CMK (cell line): ENCODE data around the gene ARHGAP26.

Source experiments
- DNase-seq: peaks from one replicate; pipeline ENCODE4 v3.0.0-alpha.2; 2010; ENCODE audit warnings: low read depth

ARHGAP26 gene

GRCh38 chr5:143061161-143061945 is 291.2 kb downstream of the ARHGAP26 start:
- no peak for DNase-seq

DNA sequence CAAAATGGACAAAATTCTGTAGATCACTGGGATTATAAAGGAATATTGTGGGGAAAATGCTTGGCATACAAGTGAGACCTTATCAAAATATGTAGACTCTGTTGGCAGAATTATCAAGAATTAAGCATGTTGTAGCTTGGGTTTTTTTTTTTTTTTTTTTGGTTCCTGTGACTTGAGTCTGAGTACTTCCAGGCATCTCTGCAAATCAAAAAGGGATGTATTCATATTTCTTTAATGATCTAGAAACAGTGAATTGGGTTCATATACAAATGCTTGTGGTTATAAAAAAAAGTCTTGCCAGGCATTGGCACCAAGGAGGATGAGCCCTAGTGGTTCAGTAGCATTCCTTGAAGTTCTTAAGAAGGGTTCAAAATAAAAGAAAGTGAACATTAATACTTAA is 292.2 kb downstream of the ARHGAP26 start:
- DNase-seq, result no peak

GRCh38 chr5:143063175-143063970 is 293.2 kb downstream of the ARHGAP26 start:
- DNase-seq, result no peak

DNA sequence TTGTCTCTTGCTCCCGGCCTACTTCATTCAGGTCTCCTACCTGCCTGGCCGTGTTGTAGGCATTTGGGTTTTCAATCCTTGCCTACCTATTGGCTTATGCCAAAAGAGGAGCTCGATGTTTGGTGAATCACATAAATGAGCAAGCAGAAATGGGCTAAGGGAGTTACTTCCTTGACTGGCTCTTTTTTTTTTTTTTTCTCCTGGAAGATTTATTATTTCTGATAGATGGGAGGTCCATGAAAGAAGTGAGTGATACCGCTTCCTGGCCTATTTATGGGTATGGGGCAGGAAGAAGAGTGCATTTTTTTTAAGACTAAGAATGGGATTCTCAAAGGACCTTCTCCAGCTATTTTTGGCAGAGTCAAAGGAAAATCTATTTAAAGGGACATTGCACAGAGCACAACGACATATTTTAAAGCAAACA is 294.1 kb downstream of the ARHGAP26 start:
- no peak for DNase-seq

DNA sequence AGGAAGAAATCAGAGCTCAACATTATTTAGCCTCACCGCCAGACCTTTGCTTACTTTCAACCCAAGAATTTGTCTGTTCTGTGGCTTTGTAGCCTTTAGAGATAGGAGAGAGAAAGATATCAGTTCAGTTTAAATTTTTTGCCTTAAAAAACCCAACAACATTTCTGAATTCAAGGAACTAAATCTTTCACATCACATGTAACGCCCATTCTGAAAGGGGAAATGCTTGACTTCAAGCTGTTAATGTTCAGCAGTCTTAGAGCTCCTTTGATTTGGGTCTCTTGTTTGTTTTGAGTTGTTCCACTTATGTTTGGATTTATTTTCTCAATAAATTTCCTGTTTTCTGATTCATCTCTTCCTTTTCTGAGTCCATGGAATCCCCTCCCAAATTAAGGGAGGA is 294.5 kb downstream of the ARHGAP26 start:
- DNase-seq, result no peak

DNA sequence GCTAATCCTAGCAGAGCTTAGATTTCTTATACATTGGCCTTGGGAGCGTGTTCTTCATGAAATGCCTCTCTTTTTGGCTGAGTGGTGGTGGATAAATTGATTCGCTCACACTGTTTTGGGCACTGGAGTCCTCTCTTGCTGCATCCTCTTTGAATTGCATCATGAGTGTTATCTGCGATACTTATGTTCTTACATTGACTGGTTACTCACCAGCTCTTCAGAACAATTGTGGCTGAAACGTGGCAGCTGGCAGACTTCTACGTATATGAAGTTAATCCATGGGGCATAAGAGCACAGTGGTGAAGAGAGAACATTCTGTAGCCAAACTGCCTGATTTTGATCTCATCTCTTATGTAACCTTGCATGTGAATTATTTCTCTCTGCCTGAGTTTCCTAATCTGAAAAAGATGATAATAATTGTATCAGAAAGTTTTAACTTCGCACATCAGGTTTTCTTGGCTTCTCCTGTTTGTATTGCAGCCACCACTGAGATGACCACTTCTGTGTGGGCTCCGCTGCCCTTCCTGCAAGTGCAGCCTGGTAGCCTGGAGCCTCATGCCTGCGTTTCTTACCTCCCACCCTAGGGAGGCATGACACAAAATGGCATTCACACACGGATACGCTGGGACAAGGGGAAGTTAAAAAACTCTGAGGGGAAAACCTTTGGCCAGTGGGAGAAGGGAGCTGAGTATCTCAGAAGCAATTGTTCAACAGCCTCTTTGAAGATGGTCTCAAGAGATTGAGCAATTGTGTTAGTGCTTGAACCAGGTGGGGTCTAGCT is 295.2 kb downstream of the ARHGAP26 start:
- no peak for DNase-seq

- DNase-seq, result no peak
Measured at GRCh38 chr5:143065996-143066522, 295.9 kb downstream of the ARHGAP26 start.

DNA sequence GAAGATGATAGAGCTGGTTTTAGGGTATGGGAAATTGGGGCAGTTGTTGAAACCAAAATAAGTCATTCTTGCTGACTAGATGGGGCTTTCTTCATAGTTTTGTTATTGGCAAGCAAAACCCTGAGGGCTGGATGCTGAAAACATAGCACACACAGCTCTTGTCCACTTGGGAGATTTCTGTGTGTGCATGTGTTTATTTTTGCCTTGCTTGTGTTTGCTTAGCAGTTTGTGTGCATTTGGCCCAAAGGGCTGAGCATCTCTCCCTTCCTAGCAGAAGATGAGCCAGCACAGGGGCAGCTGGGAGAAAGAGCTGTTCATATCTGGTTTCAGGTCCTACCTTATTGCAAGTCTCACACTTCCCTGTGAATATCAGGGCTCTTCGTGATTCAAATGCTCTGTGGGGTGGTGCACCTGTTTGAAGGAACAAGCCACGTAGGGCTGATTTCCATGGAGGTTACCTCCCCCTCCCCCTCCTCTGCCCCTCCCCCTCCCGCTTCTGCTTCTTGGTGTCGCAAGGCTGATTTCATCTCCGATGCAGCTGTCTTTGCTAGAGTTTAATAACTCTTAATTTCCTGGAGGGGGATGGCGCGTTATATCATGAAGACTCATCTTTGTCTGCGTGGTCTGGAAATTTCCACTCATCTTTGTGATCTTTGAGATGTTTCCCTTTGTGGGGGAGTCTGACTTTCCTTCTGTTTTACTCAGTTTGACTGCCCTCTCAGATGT is 296.5 kb downstream of the ARHGAP26 start:
- DNase-seq, result no peak

GRCh38 chr5:143068712-143069111 is 298.5 kb downstream of the ARHGAP26 start:
- no peak for DNase-seq

DNA sequence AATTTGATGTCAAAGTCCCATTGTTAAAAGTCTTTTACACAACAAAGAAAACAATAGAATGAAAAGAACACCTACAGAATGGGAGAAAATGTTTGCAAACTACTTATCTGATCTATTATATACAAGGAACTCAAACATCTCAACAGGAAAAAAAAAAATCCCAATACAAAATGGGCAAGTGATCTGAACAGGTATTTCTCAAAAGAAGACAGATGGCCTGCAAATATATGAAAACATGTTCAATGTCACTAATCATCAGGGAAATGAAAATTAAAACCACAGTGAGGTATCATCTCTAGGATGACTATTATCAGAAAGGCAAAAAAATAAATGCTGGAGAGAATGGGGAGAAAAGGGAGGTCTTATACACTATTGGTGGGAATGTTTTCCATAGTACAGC is 301.8 kb downstream of the ARHGAP26 start:
- DNase-seq, result no peak

GRCh38 chr5:143072734-143073133 is 302.6 kb downstream of the ARHGAP26 start:
- no peak for DNase-seq

GRCh38 chr5:143073766-143074165 is 303.6 kb downstream of the ARHGAP26 start:
- no peak for DNase-seq

GRCh38 chr5:143074414-143074996 is 304.3 kb downstream of the ARHGAP26 start:
- no peak for DNase-seq

DNA sequence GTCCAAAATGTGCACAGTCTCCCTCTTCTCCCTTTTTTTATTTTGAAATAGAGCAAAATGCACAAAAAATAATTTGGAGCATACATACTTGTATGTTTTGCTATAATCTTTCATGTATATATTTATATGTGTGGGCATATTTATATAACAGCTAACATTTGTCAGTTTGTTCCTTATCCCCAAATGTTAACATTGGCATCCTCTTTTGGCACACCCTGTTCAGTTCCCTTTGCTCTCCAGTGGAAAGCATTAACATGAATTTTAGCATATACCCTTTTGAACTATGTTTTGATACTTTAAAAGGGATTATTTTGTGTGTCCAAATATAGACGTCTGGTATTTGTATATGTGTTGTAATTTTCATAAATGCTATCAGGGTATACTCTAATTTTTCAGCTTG is 306.2 kb downstream of the ARHGAP26 start:
- DNase-seq, result no peak

DNA sequence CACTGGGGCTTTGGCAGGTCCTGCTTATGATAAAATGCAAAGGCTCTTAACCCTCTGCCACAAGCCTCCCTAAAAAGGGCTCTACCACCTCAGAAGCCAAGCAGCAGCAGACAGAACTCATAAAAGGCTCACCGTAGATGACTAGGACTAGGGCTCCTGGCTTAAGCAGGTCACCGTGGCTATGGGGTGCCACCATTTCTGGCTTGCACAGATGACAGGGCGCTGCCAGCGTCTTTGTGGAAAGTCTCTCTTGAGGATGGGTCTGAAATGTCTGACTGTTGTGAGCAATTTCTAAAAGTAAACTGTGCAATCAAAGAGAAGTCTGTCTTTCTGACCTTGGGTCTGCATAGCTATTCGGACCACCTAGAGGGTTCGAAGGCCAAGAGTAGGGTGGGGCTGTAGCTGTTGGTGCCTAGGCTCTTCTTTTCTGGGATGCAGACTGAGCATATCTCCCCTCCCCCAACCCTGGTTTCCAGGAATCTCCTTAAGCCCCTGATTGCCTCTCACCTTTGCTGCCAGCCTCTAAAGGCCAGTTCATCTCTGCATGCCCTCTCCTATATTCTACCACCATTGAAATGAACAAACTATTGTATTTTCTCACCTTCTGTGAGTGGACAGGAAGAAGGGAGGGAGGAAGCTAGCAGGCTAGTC is 307.4 kb downstream of the ARHGAP26 start:
- DNase-seq, result no peak

GRCh38 chr5:143078313-143078712 is 308.1 kb downstream of the ARHGAP26 start:
- DNase-seq, result no peak

- DNase-seq, result no peak
Measured at GRCh38 chr5:143078971-143079370, 308.8 kb downstream of the ARHGAP26 start.

DNA sequence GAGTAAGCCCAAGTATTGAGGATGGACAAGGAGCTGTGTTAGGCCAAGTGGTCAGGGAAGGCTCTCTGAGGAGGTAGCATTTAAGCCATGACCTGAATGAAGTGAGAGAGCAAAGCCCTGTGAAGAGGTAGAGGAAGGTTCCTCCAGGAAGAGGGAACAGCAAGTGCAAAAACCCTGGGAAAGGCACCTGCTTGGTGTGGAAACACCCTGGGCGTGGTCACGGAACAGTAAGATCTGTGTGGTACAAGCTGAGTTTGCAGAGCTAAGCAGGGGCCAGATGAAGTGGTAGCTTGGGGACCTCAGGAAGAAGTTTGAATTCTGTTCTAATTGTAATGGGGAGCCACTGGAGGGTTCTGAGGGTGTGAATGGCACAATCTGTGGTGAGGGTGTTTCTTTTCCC is 310.2 kb downstream of the ARHGAP26 start:
- DNase-seq, result no peak

DNA sequence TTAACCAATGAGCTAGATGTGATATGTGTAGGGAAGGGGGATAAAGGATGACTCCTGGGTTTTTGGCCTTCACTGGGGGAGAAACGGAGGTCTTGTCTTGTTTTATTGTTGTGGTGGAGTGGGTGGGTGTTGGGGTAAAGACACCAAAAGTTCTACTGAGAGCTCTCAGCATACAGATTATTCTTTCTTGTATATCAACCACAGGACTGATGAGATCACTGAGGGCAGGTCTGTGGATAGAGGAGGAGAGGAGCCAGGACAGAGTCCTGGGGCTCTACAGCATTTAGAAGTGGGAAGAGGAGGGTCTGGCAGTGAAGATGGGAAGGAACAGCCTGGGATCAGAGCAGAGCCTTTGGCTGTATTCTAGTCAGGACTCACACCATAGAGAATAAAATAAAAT is 310.8 kb downstream of the ARHGAP26 start:
- no peak for DNase-seq

DNA sequence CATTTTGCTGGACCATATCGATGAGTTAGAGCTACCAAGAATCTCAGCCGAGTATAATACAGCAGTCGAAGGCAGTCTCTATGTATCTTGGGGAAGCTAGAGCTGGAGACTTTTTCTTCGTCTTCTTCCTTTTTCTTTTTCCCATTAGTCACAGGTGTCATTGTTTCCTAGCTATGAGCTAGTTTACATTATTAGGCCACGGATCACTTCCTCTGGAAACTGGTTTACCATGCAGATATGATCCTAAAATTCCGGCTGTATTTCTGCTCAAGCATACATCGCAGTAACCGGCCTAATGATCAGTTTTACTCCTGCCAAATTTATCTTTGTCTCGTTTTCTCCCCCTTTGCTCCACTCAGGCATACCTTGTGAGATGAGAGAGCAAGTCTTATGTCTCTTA is 312.8 kb downstream of the ARHGAP26 start:
- no peak for DNase-seq

DNA sequence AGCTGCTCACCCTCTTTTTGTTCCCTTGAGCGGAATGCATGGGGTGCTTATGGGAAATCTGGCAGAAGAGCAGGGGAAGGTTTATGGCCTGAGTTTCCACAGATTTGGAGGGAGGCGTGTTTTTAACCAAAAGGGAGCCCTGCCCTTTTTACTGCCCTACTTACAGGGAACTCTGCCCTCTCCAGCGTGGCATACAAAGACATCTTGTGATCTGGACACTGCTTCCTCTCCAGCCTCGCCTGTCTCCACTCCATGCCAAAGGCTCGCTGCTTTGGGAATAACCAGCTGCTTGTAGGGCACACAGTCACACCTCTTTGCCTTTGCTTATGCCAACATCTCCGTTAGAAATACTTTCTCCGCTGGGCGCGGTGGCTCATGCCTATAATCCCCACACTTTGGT is 314.2 kb downstream of the ARHGAP26 start:
- DNase-seq, result no peak
